ENCODE data around the gene ACD.

The ACD gene

DNA sequence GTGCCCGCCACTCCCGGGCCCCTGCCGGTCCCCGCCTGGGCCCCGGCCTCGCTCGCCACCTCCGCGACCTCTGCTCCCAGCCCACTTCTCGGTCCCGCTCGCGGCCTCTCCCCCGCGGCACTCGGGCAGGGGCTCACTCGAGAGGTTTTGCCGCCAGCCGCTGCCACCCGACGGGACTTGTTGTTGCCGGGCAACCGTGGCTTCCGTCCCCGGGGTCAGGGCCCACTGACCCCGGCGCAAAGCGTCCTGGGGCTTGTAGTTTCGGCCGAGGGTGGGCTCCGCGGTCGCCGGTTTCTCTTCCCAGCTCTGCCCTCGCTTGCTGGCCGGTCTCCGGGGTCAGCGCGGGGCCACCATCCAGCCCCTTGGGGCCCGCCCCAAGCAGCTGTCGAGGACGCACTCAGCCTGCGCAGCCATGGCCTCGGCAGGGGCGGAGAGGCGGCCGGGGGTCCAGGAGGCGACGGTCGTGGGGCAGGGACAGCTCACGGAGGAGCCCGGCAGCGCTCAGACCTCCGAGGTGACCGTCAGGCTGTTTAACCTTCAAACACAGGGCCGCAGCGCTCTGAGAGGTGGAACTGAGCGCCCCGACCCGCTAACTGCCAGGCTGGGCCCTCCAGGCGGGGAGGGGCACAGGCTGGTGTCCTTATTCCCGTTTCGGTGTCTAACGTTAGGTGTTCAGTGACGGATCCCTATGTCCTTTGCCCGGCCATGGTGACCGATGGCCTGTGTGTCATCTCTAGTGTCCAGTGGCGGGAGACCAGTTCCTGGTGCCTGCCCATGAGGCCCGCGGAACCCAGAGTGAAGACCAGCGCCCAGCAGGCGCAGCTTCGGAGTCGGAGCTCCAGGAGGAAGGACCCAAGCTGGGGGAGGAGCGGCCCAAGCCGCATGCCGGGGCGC lies 6.7 kb upstream of the ACD start, which contains the start of the genes C16orf86 and ENKD1:
Gene C16orf86 (plus strand): TSS at position 256 of the 894 bp plus-strand sequence. CDS start 157 bp downstream, at position 413.
Gene ENKD1 (minus strand): TSS at position 192 of the 894 bp plus-strand sequence. CDS start 308 bp downstream, outside the sequence.
- DNase-seq, result peak; percentile 85
- H3K4me1 ChIP-seq (ENCODE audit: insufficient read depth, low read length), result peaks cover 34% of the 10 kb centered on the region
- H3K36me3 ChIP-seq (ENCODE audit: insufficient read depth, low read length), result peaks cover 27% of the 10 kb centered on the region
- H3K9ac ChIP-seq (ENCODE audit: low read depth, low read length), result peak within 1 kb of the TSS; percentile 94
- no peaks in the 10 kb centered on the region for H3K27me3 ChIP-seq (ENCODE audit: insufficient read depth, low read length, poor library complexity)
- 0 out of 2 replicates have a peak, but pooled peaks cover 2% of the 10 kb centered on the region for H4K20me1 ChIP-seq (ENCODE audit: insufficient read depth, low read length)
- H2AFZ ChIP-seq (ENCODE audit: low read depth, low read length), result peak within 1 kb of the TSS; percentile 98
- peak within 1 kb of the TSS; percentile 100 for H3K4me2 ChIP-seq (ENCODE audit: insufficient read depth, low read length)
- TF ChIP-seq EZH2 (IDR thresholded peaks at IDR 0.05; ENCODE audit: borderline replicate concordance, low read depth, low read length, severe bottlenecking), result no peak
- TF ChIP-seq, protein P1, sequence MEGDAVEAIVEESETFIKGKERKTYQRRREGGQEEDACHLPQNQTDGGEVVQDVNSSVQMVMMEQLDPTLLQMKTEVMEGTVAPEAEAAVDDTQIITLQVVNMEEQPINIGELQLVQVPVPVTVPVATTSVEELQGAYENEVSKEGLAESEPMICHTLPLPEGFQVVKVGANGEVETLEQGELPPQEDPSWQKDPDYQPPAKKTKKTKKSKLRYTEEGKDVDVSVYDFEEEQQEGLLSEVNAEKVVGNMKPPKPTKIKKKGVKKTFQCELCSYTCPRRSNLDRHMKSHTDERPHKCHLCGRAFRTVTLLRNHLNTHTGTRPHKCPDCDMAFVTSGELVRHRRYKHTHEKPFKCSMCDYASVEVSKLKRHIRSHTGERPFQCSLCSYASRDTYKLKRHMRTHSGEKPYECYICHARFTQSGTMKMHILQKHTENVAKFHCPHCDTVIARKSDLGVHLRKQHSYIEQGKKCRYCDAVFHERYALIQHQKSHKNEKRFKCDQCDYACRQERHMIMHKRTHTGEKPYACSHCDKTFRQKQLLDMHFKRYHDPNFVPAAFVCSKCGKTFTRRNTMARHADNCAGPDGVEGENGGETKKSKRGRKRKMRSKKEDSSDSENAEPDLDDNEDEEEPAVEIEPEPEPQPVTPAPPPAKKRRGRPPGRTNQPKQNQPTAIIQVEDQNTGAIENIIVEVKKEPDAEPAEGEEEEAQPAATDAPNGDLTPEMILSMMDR (IDR thresholded peaks at IDR 0.05; ENCODE audit: borderline replicate concordance, extremely low read depth, low read length, poor library complexity, severe bottlenecking), result peak; percentile 2
- peak within 1 kb of the TSS; percentile 85 to 96 for H3K4me3 ChIP-seq (ENCODE audit: low read depth in 1 of 2, low read length in 2 of 2)
- H3K79me2 ChIP-seq (ENCODE audit: insufficient read depth, low read length), result peaks cover 10% of the 10 kb centered on the region
- peak within 1 kb of the TSS; percentile 84 for H3K27ac ChIP-seq (ENCODE audit: low read length)
- peak; percentile 84 for ATAC-seq (ENCODE audit: insufficient read depth, low read depth)
- no peaks in the 10 kb centered on the region for H3K9me3 ChIP-seq (ENCODE audit: insufficient read depth, low read length, severe bottlenecking)

DNA sequence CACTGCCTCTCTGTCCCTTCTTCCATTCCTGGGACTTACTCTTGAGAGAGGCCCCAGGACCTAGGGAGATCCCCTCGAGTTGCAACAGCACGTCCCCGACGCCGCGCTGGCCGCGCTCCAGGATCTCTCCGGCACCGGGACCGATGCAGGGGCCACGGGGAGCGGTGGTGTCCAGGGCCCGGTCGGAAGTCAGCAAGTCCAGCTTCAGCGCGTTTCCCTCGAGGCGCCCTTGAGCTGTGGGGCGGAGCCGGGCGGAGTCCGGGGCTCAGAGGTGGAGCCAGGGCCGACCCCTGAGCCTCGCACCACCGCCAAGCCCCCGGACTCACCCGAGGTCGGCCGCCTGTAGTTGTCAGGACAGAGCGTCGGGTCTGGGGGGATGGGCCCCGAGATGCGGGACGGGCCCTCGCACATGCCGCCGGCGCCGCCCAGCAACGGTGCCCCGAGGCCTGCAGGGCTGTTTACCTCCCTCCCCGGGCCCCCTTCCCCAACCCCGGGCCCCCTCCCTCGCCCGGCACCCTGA lies 6.0 kb upstream of the ACD start:
- H3K4me1 ChIP-seq (ENCODE audit: insufficient read depth, low read length), result peaks cover 41% of the 10 kb centered on the region
- DNase-seq (no peak), ATAC-seq (ENCODE audit: insufficient read depth, low read depth) (peak; percentile 32)
- TF ChIP-seq, protein P1 (IDR thresholded peaks at IDR 0.05; ENCODE audit: borderline replicate concordance, extremely low read depth, low read length, poor library complexity, severe bottlenecking), result no peak
- no peak for TF ChIP-seq EZH2 (IDR thresholded peaks at IDR 0.05; ENCODE audit: borderline replicate concordance, low read depth, low read length, severe bottlenecking)
- peak overlapping the region; percentile 85 to 96; a peak in 3 of 4 replicates for H3K4me3 ChIP-seq (ENCODE audit: low read depth in 1 of 2, low read length in 2 of 2)
- peak overlapping the region; percentile 98 for H2AFZ ChIP-seq (ENCODE audit: low read depth, low read length)
- no peaks in the 10 kb centered on the region for H3K9me3 ChIP-seq (ENCODE audit: insufficient read depth, low read length, severe bottlenecking)
- H3K9ac ChIP-seq (ENCODE audit: low read depth, low read length), result peak overlapping the region; percentile 94
- H3K79me2 ChIP-seq (ENCODE audit: insufficient read depth, low read length), result peaks cover 10% of the 10 kb centered on the region
- H3K4me2 ChIP-seq (ENCODE audit: insufficient read depth, low read length), result peak overlapping the region; percentile 100
- H4K20me1 ChIP-seq (ENCODE audit: insufficient read depth, low read length), result 0 out of 2 replicates have a peak, but pooled peaks cover 2% of the 10 kb centered on the region
- H3K27me3 ChIP-seq (ENCODE audit: insufficient read depth, low read length, poor library complexity), result no peaks in the 10 kb centered on the region
- H3K36me3 ChIP-seq (ENCODE audit: insufficient read depth, low read length), result peaks cover 27% of the 10 kb centered on the region
- H3K27ac ChIP-seq (ENCODE audit: low read length), result peak overlapping the region; percentile 84

DNA sequence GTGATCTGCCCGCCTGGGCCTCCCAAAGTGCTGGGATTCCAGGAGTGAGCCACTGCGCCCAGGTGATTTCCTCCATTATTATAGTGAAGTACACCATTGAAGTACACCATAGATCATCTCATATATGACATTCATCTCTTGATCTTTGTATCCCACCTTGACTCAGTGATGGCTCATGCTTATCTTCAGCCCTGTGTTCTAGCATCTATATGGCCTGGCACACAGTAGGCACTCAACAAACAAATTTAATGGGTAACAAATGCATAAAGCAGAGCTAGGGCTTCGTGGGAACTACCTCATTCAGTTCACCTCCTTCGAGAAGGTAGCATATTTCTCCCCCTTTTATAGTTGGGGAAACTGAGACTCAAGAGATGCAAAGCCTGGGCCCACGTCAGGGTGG lies 5.5 kb upstream of the ACD start:
- Histone ChIP-seq H3K79me2 (ENCODE audit: insufficient read depth, low read length) (peaks cover 10% of the 10 kb centered on the region), H4K20me1 (ENCODE audit: insufficient read depth, low read length) (0 out of 2 replicates have a peak, but pooled peaks cover 2% of the 10 kb centered on the region), H2AFZ (ENCODE audit: low read depth, low read length) (peak overlapping the region; percentile 66; the same call in 1 of the 2 replicates), H3K4me2 (ENCODE audit: insufficient read depth, low read length) (peak overlapping the region; percentile 100), H3K9me3 (ENCODE audit: insufficient read depth, low read length, severe bottlenecking) (no peaks in the 10 kb centered on the region), H3K4me3 (ENCODE audit: low read depth in 1 of 2, low read length in 2 of 2) (peak overlapping the region; percentile 85 to 96; a peak in 3 of 4 replicates), H3K36me3 (ENCODE audit: insufficient read depth, low read length) (peaks cover 27% of the 10 kb centered on the region), H3K27ac (ENCODE audit: low read length) (peak overlapping the region; percentile 62), H3K27me3 (ENCODE audit: insufficient read depth, low read length, poor library complexity) (no peaks in the 10 kb centered on the region), H3K9ac (ENCODE audit: low read depth, low read length) (peak overlapping the region; percentile 94), H3K4me1 (ENCODE audit: insufficient read depth, low read length) (peaks cover 43% of the 10 kb centered on the region)
- TF ChIP-seq EZH2 (IDR thresholded peaks at IDR 0.05; ENCODE audit: borderline replicate concordance, low read depth, low read length, severe bottlenecking), result no peak
- TF ChIP-seq, protein P1 (IDR thresholded peaks at IDR 0.05; ENCODE audit: borderline replicate concordance, extremely low read depth, low read length, poor library complexity, severe bottlenecking), result no peak
- ATAC-seq (ENCODE audit: insufficient read depth, low read depth) (no peak), DNase-seq (no peak)
